Heart left ventricle (tissue), 16 donors: ENCODE data around the gene NMU. TPM values are rescaled to one million over a fixed set of nuclear protein-coding genes. Genes with fewer than 3 reads are reported as not detected.

Experiments
- ATAC-seq, 4 donors: fragments of 200-7000 bp; cut with Tn5 transposase; one replicate each; pipeline ENCODE4 v1.9.1; 2020 to 2022; ENCODE audit warnings: moderate library complexity in 4 of 4, mild to moderate bottlenecking in 3 of 4, moderate number of reproducible peaks in 1 of 4
- DNase-seq, 5 donors: peaks; one replicate each; pipeline ENCODE4 v3.0.0-alpha.2; 2020
- H3K27ac ChIP-seq, 12 donors: fragments of 200-600 bp; sonication (generic) in 4 of 12; one replicate each; pipeline versions ENCODE4 v1.5.0 to v1.8.0; 2016 to 2022; ENCODE audit warnings: mild to moderate bottlenecking in 2 of 12
- H3K27me3 ChIP-seq, 9 donors: fragments of 200-600 bp; sonication (generic) in 2 of 9; one replicate each; pipeline versions ENCODE4 v1.5.1 to v1.8.0; 2016 to 2022; ENCODE audit warnings: mild to moderate bottlenecking in 3 of 9
- H3K36me3 ChIP-seq, 9 donors: fragments of 200-600 bp; sonication (generic) in 2 of 9; one replicate each; pipeline versions ENCODE4 v1.5.0 to v1.8.0; 2018 to 2022; ENCODE audit warnings: mild to moderate bottlenecking in 2 of 9
- H3K4me1 ChIP-seq, 12 donors: fragments of 200-600 bp; sonication (generic) in 4 of 12; one replicate each; pipeline versions ENCODE4 v1.5.0 to v1.8.0; 2016 to 2022; ENCODE audit warnings: mild to moderate bottlenecking in 3 of 12
- H3K4me3 ChIP-seq, 12 donors: fragments of 200-600 bp; sonication (generic) in 4 of 12; one replicate each; pipeline versions ENCODE4 v1.5.0 to v1.8.0; 2017 to 2022; ENCODE audit warnings: mild to moderate bottlenecking in 9 of 12, moderate library complexity in 4 of 12
- H3K9me3 ChIP-seq, 12 donors: fragments of 200-600 bp; sonication (generic) in 4 of 12; one replicate each; pipeline versions ENCODE4 v1.5.0 to v1.8.0; 2016 to 2022; ENCODE audit warnings: mild to moderate bottlenecking in 1 of 12
- CTCF ChIP-seq, 12 donors: fragments of 200-600 bp; sonication (generic) in 4 of 12; IDR thresholded peaks; one replicate each; pipeline versions ENCODE4 v1.5.0 to v1.8.0; 2018 to 2022; ENCODE audit warnings: antibody characterized with exemption in 12 of 12, mild to moderate bottlenecking in 5 of 12
- POLR2A ChIP-seq, 2 donors: fragments of 450-650 bp; IDR thresholded peaks; one replicate each; pipeline ENCODE4 v1.6.1; 2017; ENCODE audit warnings: antibody characterized with exemption in 2 of 2, mild to moderate bottlenecking in 2 of 2, moderate library complexity in 2 of 2
- WGBS, 4 donors: extraction: QIAGEN DNeasy Blood & Tissue Kit in 2 of 4; methylation state at CpG; one replicate each; pipeline versions ENCODE4 v1.1.5 to v1.1.7; 2013 to 2018; 5-methylcytosine and 5-hydroxymethylcytosine counted together
- intact Hi-C, 10 donors: fragments of 100-400 bp; cut with DNase I; formaldehyde crosslinking; loops; one replicate each; pipeline versions ENCODE4 v1.11.1 to v1.14.2; 2022
- polyA plus RNA-seq, 2 donors: library from polyadenylated mRNA; stranded (reverse); fragments of 200-250 nt; gene quantifications; one replicate each; pipeline ENCODE4 v1.2.3, GENCODE V29; 2013
- total RNA-seq, 9 donors: library from RNA; depleted of rRNA in 2 of 9; stranded (reverse); fragments of >200 nt in 2 of 9; fragmentation: NEBNext Ultra II Directional in 3 of 9; extraction: Animal tissue kit (Norgen Biotek cat#: 25700) in 3 of 9; gene quantifications; one replicate each; pipeline versions ENCODE4 v1.1.0 to v1.2.4, GENCODE V29; 2016 to 2023
- donor health status: ischemic (EF 13 %, LVEDD 7.1; RV severe dilation, severe dysfunction).
- donor health status: healthy with polysubstance abuse.
- donor health status: DM: no; HTN: yes; CAD: no.
- donor health status: DM: no; HTN: no; CAD: no.
- donor health status: ischemic (EF 25% LVEDD 6.9; RV normal size, moderate dysfunction).
- donor health status: ischemic (EF 25% LVEDD 5.7; RV mildly dilated, moderate dysfunction).
- donor health status: healthy.
- donor health status: DM: yes; HTN: yes; CAD: no.
- donor health status: ischemic (EF 35%, LVEDD 5.7; RV mildly dilated, moderate dysfunction).
- donor health status: nonischemic (EF 11% LVEDD 7.7; RV severe dilation, severe dysfunction).
- donor health status: DM: yes; HTN: yes; CAD: no.
- donor health status: PGD.
- donor health status: ischemic (EF 29% LVEDD 5.4; RV normal size, mild dysfunction).
- donor health status: nonischemic (EF 23%, LVEDD 6.1; RV moderate dilation, normal function).

NMU gene
- total and polyA plus RNA-seq, 11 donors: 2.0 TPM; not detected in 10

GRCh38 chr4:55681430-55681829 is 45.3 kb upstream of the NMU start:
- DNase-seq (no peak), ATAC-seq (no peak)
- Histone ChIP-seq H3K4me3 (no peak overlapping the region), H3K4me1 (no peaks in the 10 kb centered on the region), H3K27me3 (no peaks in the 10 kb centered on the region), H3K36me3 (no peaks in the 10 kb centered on the region), H3K9me3 (peaks cover 0 to 10% (median 0%) of the 10 kb centered on the region in 12 donors), H3K27ac (no peak overlapping the region)
- TF ChIP-seq CTCF (IDR thresholded peaks at IDR 0.05): no peak
- no peak for TF ChIP-seq POLR2A (IDR thresholded peaks at IDR 0.05)
- WGBS, 4 donors: 83 to 95% (median 89%) methylated on average over 2 to 3 of the region's 3 CpGs
- intact Hi-C loops: no loop called here

GRCh38 chr4:55675196-55675793 is 39.2 kb upstream of the NMU start:
- Histone ChIP-seq H3K4me3 (no peak overlapping the region), H3K27ac (no peak overlapping the region), H3K27me3 (peaks cover 0 to 3% (median 0%) of the 10 kb centered on the region in 9 donors), H3K9me3 (peaks cover 0 to 20% (median 0%) of the 10 kb centered on the region in 12 donors), H3K36me3 (no peaks in the 10 kb centered on the region), H3K4me1 (no peaks in the 10 kb centered on the region)
- 17 to 26% (median 22%) methylated on average over 4 of the region's 4 CpGs for WGBS, 4 donors
- TF ChIP-seq CTCF (IDR thresholded peaks at IDR 0.05) (no peak), POLR2A (IDR thresholded peaks at IDR 0.05) (no peak)
- intact Hi-C loops: no loop called here
- no peak for ATAC-seq
- DNase-seq: no peak

- H3K4me3 ChIP-seq: no peak overlapping the region
- H3K36me3 ChIP-seq: no peaks in the 10 kb centered on the region
- WGBS, 4 donors: 71 to 92% (median 84%) methylated on average over 1 of the region's 1 CpG
- H3K27me3 ChIP-seq: peaks cover 0 to 4% (median 0%) of the 10 kb centered on the region in 9 donors
- ATAC-seq (no peak), DNase-seq (no peak)
- H3K9me3 ChIP-seq: peaks cover 0 to 13% (median 0%) of the 10 kb centered on the region in 12 donors
- TF ChIP-seq CTCF (IDR thresholded peaks at IDR 0.05): no peak
- TF ChIP-seq POLR2A (IDR thresholded peaks at IDR 0.05): no peak
- H3K4me1 ChIP-seq: no peaks in the 10 kb centered on the region
- intact Hi-C loops: no loop called here
- no peak overlapping the region for H3K27ac ChIP-seq
These were observed 37.3 kb upstream of the NMU start for GRCh38 chr4:55673424-55673823.

- intact Hi-C loops: no loop called here
- H3K4me1 ChIP-seq: no peaks in the 10 kb centered on the region
- H3K9me3 ChIP-seq: peaks cover 0 to 10% (median 0%) of the 10 kb centered on the region in 12 donors
- no peak overlapping the region for H3K4me3 ChIP-seq
- TF ChIP-seq CTCF (IDR thresholded peaks at IDR 0.05) (no peak), POLR2A (IDR thresholded peaks at IDR 0.05) (no peak)
- H3K27ac ChIP-seq: no peak overlapping the region
- no peaks in the 10 kb centered on the region for H3K36me3 ChIP-seq
- peaks cover 0 to 7% (median 0%) of the 10 kb centered on the region in 9 donors for H3K27me3 ChIP-seq
- DNase-seq (no peak), ATAC-seq (no peak)
These were observed 35.6 kb upstream of the NMU start for GRCh38 chr4:55671667-55672066.
